ACC112 (cell line): Measurements from ENCODE around the gene FURIN.
"Not testable (repeated sequence)": the region's sequence is repeated elsewhere in the genome, so short reads cannot be mapped to it uniquely, and the experiment has no call there.

ENCODE experiments used
- H2AFZ ChIP-seq: fragments of 200-600 bp; sonication (generic); one replicate; pipeline ENCODE4 v1.6.0; 2017; ENCODE audit warnings: antibody characterized with exemption, low read length; ENCODE audit not compliant: unreplicated experiment
- H3K27ac ChIP-seq: fragments of 200-600 bp; sonication (generic); 2 replicates; pipeline ENCODE4 v1.5.1; 2014; ENCODE audit warnings: low read depth, mild to moderate bottlenecking, antibody characterized with exemption, low read length, moderate library complexity
- H3K27me3 ChIP-seq: fragments of 200-600 bp; sonication (generic); 2 replicates; pipeline ENCODE4 v1.6.1; 2014; ENCODE audit warnings: mild to moderate bottlenecking, antibody characterized with exemption, low read length, moderate library complexity, mixed read lengths; ENCODE audit not compliant: insufficient read depth
- H3K36me3 ChIP-seq: fragments of 200-600 bp; sonication (generic); 2 replicates; pipeline ENCODE4 v1.6.1; 2016; ENCODE audit warnings: mild to moderate bottlenecking, antibody characterized with exemption, low read length, moderate library complexity, mixed read lengths; ENCODE audit not compliant: insufficient read depth
- H3K4me1 ChIP-seq: fragments of 200-600 bp; sonication (generic); one replicate; pipeline ENCODE4 v1.6.1; 2016; ENCODE audit warnings: low read length, mixed read lengths; ENCODE audit not compliant: insufficient read depth, unreplicated experiment, control insufficient read depth
- H3K4me3 ChIP-seq: fragments of 200-600 bp; sonication (generic); 2 replicates; pipeline ENCODE4 v1.5.1; 2014; ENCODE audit warnings: mild to moderate bottlenecking, low read depth, low read length
- H3K79me2 ChIP-seq: fragments of 200-600 bp; sonication (generic); one replicate; pipeline ENCODE4 v1.6.0; 2016; ENCODE audit warnings: low read length; ENCODE audit not compliant: control insufficient read depth, unreplicated experiment, insufficient read depth

FURIN gene

DNA sequence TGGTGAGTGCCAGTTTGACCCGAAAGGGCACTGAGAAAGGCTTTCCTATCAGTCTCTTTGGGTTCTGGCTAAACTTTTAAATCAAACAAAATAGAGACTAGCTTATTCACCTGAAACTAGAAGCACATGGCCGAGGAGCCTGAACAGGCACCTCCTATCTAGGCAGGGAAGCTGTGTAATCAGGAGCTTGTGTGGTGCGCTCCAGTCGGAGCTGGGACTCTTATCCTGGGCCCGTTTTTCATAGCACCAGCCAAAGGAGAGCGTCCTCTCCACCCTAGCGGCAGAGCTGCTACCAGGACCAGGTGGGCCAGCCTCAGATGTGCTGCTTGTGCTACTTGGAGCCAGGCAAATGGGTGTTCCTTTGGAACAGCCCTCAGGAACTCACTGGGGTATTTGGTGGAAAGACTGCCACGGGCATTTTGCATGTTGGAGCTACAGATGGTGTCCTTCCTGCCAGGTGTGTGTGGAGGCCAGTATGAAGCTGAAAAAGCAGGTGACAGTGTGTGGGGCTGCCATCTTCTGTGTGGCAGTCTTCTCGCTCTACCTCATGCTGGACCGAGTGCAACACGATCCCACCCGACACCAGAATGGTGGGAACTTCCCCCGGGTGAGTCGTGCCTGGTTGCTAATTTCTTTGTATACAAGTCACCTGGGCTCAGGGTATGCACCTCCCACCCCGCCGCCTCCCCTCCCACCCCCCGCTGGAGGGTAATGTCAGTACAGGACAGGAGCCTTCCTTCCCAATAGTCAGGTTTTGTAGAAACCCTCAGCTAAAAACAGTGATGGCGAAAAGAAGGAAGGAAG lies 35.5 kb downstream of the FURIN start:
- H3K79me2 ChIP-seq, result no peaks in the 10 kb centered on the region
- no peaks in the 10 kb centered on the region for H3K36me3 ChIP-seq
- peaks cover 4% of the 10 kb centered on the region for H3K4me1 ChIP-seq
- H3K27me3 ChIP-seq, result no peaks in the 10 kb centered on the region
- no peak overlapping the region for H3K27ac ChIP-seq
- peak overlapping the region; percentile 78 for H2AFZ ChIP-seq
- H3K4me3 ChIP-seq, result peak overlapping the region; percentile 87

DNA sequence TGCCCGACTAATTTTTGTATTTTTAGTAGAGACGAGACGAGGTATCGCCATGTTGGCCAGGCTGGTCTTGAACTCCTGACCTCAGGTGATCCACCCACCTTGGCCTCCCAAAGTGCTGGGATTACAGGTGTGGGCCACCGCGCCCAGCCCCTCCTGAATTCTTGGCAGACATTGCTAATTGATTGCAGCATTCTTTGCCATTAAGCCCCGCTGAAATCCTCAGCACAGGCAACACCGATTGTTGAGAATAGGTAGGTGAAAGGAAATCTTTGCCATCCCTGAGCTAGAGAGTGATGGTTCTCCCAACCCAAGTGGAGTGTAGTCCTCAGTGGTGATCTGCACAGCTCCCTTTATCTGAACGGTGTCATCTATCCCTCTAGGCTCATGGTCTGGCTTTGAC lies 36.4 kb downstream of the FURIN start:
- H3K36me3 ChIP-seq, result no peaks in the 10 kb centered on the region
- no peak overlapping the region for H2AFZ ChIP-seq
- H3K4me1 ChIP-seq, result peaks cover 4% of the 10 kb centered on the region
- no peak overlapping the region for H3K4me3 ChIP-seq
- no peak overlapping the region for H3K27ac ChIP-seq
- H3K79me2 ChIP-seq, result no peaks in the 10 kb centered on the region
- no peaks in the 10 kb centered on the region for H3K27me3 ChIP-seq

DNA sequence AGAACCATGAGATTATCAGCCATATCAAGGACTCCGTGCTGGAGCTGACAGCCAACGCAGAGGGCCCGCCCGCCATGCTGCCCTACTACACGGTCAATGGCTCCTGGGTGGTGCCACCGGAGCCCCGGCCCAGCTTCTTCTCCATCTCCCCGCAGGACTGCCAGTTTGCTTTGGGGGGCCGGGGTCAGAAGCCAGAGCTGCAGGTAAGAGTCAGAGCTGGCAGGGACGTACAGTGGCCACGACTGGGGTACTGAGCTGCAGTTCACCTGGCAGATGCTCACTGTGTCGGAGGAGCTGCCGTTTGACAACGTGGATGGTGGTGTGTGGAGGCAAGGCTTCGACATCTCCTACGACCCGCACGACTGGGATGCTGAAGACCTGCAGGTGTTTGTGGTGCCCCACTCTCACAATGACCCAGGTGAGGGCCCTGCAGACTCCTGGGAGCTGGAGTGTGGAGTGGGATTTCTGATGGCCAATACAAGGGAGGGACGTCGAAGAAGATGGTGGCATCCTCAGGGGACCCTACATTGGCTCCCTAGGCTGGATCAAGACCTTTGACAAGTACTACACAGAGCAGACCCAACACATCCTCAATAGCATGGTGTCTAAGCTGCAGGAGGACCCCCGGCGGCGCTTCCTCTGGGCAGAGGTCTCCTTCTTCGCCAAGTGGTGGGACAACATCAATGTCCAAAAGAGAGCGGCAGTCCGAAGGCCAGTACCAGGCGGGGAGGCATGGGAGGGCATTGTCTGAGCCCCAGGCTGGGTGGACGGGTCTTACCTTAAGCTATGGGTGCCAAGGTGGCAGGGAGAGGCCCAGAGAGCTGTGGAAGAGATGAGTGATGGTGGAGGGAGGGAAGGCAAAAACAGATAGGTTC lies 37.2 kb downstream of the FURIN start:
- Histone ChIP-seq H3K27ac (no peak overlapping the region), H3K79me2 (no peaks in the 10 kb centered on the region), H3K4me3 (no peak overlapping the region), H3K4me1 (peaks cover 4% of the 10 kb centered on the region), H2AFZ (no peak overlapping the region), H3K27me3 (no peaks in the 10 kb centered on the region), H3K36me3 (no peaks in the 10 kb centered on the region)

DNA sequence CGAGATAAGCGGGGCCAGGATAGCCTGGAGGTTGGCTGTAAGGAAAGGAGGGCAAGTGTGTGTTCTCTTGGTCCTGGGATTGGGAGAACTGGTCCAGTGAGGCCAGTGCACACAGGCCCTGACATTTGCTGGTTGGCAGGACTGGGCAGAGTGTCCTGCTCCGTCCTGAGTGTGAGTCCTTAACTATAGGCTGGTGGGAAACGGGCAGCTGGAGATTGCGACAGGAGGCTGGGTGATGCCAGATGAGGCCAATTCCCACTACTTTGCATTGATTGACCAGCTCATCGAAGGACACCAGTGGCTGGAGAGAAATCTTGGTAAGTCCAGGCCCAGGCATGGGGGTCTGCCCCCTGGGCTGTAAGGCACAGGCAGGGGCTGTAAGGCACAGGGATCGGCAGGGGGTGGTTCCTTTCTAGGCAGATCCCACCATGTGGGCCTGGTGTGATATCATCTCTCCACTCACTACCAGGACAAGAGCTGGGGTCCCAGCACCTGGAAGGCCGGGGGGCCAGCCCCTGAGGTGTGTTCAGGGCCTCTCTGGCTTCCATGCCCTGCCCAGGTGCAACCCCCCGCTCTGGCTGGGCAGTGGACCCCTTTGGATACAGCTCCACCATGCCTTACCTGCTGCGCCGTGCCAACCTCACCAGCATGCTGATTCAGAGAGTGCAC lies 37.9 kb downstream of the FURIN start:
- no peak overlapping the region for H2AFZ ChIP-seq
- no peaks in the 10 kb centered on the region for H3K36me3 ChIP-seq
- peaks cover 4% of the 10 kb centered on the region for H3K4me1 ChIP-seq
- H3K27me3 ChIP-seq, result no peaks in the 10 kb centered on the region
- H3K4me3 ChIP-seq, result no peak overlapping the region
- no peaks in the 10 kb centered on the region for H3K79me2 ChIP-seq
- H3K27ac ChIP-seq, result no peak overlapping the region

DNA sequence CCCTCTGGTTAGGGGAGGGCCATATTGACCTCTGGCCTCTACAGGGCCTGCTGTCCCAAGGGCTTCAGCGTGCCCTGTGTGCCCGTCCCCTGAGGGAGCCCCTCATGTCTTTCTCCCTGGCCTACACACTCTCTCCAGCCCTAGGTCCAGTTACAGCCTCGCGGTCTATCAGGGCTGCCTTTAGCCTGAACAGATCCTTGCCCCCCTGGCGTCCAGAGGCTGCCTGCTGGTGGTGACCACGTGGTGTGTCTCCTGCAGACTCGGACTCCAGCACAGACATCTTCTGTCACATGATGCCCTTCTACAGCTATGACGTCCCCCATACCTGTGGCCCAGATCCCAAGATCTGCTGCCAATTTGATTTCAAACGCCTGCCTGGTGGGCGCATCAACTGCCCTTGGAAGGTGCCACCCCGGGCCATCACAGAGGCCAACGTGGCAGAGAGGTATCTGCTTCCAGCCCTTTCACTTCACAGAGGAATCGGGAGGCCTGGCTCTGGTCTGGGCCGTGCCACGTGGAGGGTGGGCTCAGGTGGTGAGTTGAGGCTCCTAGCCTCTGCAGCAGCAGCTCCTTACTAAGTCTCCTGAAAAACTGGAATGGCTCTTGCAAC lies 38.8 kb downstream of the FURIN start:
- Histone ChIP-seq H2AFZ (no peak overlapping the region), H3K79me2 (no peaks in the 10 kb centered on the region), H3K36me3 (no peaks in the 10 kb centered on the region), H3K27ac (no peak overlapping the region), H3K4me3 (no peak overlapping the region), H3K4me1 (no peaks in the 10 kb centered on the region), H3K27me3 (no peaks in the 10 kb centered on the region)

DNA sequence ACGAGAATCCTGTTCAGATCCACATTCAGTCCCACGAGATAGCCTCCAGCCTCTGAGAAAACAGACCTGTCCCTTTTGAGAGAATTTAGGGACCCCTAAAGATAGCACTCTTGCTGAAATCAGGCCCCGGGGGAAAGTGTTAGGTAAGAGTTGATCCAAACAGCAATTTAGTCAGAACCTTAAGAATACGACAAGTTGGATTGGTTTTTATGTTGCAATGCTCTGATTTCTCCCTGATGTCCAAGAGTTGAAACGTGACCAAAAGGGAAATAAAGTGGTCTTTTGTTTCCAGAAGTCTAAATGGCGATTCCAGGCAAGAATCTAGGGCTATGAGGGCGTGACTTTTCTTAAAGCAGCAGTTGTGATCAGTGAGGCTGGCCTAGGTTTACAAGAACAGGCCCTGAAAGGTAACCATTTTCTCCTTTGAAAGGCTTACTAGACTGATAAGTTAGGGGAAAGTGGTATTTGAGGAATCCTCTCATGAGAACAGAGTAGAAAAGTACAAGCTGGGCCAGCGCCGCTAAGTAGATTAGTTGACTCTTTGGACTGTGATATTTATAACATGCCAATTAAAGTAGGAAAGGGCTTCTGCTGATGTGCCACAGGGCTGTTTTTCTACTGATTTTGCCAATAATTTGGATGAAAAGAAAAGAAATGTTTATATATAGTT lies 39.6 kb downstream of the FURIN start:
- Histone ChIP-seq H2AFZ (no peak overlapping the region), H3K4me3 (no peak overlapping the region), H3K36me3 (no peaks in the 10 kb centered on the region), H3K27me3 (no peaks in the 10 kb centered on the region), H3K79me2 (no peaks in the 10 kb centered on the region), H3K27ac (no peak overlapping the region), H3K4me1 (no peaks in the 10 kb centered on the region)

DNA sequence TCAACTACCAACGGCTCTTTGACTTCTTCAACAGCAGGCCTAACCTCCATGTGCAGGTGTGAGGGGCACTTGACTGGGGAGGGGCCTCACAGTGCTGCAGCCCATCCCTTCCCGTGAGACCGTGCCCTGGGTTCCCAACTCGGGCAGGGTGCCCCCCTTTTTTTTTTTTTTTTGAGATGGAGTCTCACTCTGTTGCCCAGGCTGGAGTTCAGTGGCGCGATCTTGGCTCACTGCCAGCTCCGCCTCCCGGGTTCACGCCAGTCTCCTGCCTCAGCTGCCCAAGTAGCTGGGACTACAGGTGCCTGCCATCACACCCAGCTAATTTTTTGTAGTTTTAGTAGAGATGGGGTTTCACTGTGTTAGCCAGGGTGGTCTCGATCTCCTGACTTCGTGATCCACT lies 41.1 kb downstream of the FURIN start:
- H2AFZ ChIP-seq, H3K27ac ChIP-seq, H3K4me3 ChIP-seq, H3K79me2 ChIP-seq, H3K27me3 ChIP-seq, H3K4me1 ChIP-seq, H3K36me3 ChIP-seq: not testable (repeated sequence)

DNA sequence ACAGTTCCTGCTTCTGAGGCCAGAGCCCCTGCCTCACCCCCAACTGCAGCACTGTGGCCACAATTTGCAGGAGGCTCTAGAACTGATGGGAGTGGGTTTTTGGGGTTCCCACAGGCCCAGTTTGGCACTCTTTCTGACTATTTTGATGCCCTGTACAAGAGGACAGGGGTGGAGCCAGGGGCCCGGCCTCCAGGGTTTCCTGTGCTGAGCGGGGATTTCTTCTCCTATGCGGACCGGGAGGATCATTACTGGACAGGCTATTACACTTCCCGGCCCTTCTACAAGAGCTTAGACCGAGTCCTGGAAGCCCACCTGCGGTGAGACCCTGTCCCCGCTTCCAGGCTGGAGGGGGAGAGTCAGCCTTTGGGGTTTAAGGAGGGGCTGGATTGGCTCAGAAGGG lies 41.6 kb downstream of the FURIN start:
- no peak overlapping the region for H2AFZ ChIP-seq
- no peaks in the 10 kb centered on the region for H3K4me1 ChIP-seq
- H3K27ac ChIP-seq, result no peak overlapping the region
- no peaks in the 10 kb centered on the region for H3K36me3 ChIP-seq
- H3K4me3 ChIP-seq, result no peak overlapping the region
- no peaks in the 10 kb centered on the region for H3K79me2 ChIP-seq
- no peaks in the 10 kb centered on the region for H3K27me3 ChIP-seq

DNA sequence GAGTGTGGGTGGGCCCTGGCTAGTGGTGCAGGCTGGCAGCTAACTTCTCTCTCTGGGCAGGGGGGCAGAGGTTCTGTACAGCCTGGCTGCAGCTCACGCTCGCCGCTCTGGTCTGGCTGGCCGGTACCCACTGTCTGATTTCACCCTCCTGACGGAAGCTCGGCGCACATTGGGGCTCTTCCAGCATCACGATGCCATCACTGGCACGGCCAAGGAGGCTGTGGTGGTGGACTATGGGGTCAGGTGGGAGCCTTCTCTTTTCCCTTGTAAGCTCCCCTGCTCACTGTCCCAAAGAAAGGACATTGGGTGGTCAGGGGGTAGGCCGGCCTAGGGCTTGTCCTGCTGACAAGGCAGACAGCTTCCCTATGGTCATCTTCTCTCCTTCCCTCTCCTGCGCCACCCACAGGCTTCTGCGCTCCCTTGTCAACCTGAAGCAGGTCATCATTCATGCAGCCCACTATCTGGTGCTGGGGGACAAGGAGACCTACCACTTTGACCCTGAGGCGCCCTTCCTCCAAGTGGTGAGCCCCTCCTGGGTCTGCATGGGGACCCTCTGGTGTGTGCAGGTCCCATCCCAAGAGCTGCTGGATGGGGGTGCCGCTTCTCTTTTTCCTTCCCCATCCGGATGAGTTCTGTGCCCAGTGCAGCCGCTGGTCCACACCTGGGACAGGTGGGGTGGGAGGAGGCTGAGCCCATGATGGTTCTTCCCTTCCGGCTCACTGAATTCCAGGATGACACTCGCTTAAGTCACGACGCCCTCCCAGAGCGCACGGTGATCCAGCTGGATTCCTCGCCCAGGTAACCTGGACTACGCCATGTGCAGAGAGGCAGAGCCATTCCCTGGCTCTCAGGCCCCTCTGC lies 42.3 kb downstream of the FURIN start:
- H3K4me1 ChIP-seq, result no peaks in the 10 kb centered on the region
- no peaks in the 10 kb centered on the region for H3K36me3 ChIP-seq
- H3K27me3 ChIP-seq, result no peaks in the 10 kb centered on the region

More for the DNA sequence above, 42.3 kb downstream of the FURIN start:
- no peak overlapping the region for H2AFZ ChIP-seq
- H3K4me3 ChIP-seq, result no peak overlapping the region
- no peaks in the 10 kb centered on the region for H3K79me2 ChIP-seq
- no peak overlapping the region for H3K27ac ChIP-seq
